Measurements from ENCODE around the gene CPEB3. TPM values are rescaled to one million over a fixed set of nuclear protein-coding genes. Genes with fewer than 3 reads are reported as not detected.

The CPEB3 gene
- total RNA-seq, 1 experiment from 2014 or later, result 1.1 TPM

- DNase-seq (ENCODE audit: low spot score), result no peak
- H3K36me3 ChIP-seq (ENCODE audit: insufficient read depth, low read length, poor library complexity, severe bottlenecking), result no peaks in the 10 kb centered on the region
- BruUV-seq (replicated peaks), result no TSS peak
- no peaks in the 10 kb centered on the region for H3K9me3 ChIP-seq (ENCODE audit: low read depth, low read length, poor library complexity, severe bottlenecking)
- ChIA-PET CTCF (no interaction called here), POLR2A (ENCODE audit: low non-redundant PET) (no interaction called here)
- no peak for TF ChIP-seq CTCF (conservative IDR thresholded peaks at IDR 0.05; ENCODE audit: low read depth, low read length)
- no peak for TF ChIP-seq EZH2 (IDR thresholded peaks at IDR 0.05; ENCODE audit: borderline replicate concordance, low read depth, low read length, poor library complexity, severe bottlenecking)
- no peak overlapping the region for H3K27ac ChIP-seq (ENCODE audit: low read depth, low read length, poor library complexity, severe bottlenecking)
- H3K27me3 ChIP-seq (replicated peaks; ENCODE audit: insufficient read depth, low read depth, low read length, poor library complexity), result no peaks in the 10 kb centered on the region
- H3K4me1 ChIP-seq (ENCODE audit: insufficient read depth, low read length, poor library complexity, severe bottlenecking), result no peaks in the 10 kb centered on the region
- H3K4me3 ChIP-seq (ENCODE audit: low read depth, low read length, poor library complexity, severe bottlenecking), result no peak overlapping the region
- intact Hi-C loops (cut with micrococcal nuclease; ENCODE audit: unreplicated experiment), result no loop called here
These were observed 140.1 kb downstream of the CPEB3 start for GRCh38 chr10:92150823-92151222.

GRCh38 chr10:92149261-92149660 is 141.6 kb downstream of the CPEB3 start:
- no peaks in the 10 kb centered on the region for H3K4me1 ChIP-seq (ENCODE audit: insufficient read depth, low read length, poor library complexity, severe bottlenecking)
- no peak overlapping the region for H3K4me3 ChIP-seq (ENCODE audit: low read depth, low read length, poor library complexity, severe bottlenecking)
- TF ChIP-seq EZH2 (IDR thresholded peaks at IDR 0.05; ENCODE audit: borderline replicate concordance, low read depth, low read length, poor library complexity, severe bottlenecking) (no peak), CTCF (conservative IDR thresholded peaks at IDR 0.05; ENCODE audit: low read depth, low read length) (no peak)
- intact Hi-C loops (cut with micrococcal nuclease; ENCODE audit: unreplicated experiment), result no loop called here
- DNase-seq (ENCODE audit: low spot score), result no peak
- H3K27me3 ChIP-seq (replicated peaks; ENCODE audit: insufficient read depth, low read depth, low read length, poor library complexity), result no peaks in the 10 kb centered on the region
- CTCF ChIA-PET, result no interaction called here
- no peaks in the 10 kb centered on the region for H3K9me3 ChIP-seq (ENCODE audit: low read depth, low read length, poor library complexity, severe bottlenecking)
- H3K27ac ChIP-seq (ENCODE audit: low read depth, low read length, poor library complexity, severe bottlenecking), result no peak overlapping the region
- H3K36me3 ChIP-seq (ENCODE audit: insufficient read depth, low read length, poor library complexity, severe bottlenecking), result no peaks in the 10 kb centered on the region
- POLR2A ChIA-PET (ENCODE audit: low non-redundant PET), result no interaction called here
- no TSS peak for BruUV-seq (replicated peaks)

- Histone ChIP-seq H3K27ac (ENCODE audit: low read depth, low read length, poor library complexity, severe bottlenecking) (no peak overlapping the region), H3K4me1 (ENCODE audit: insufficient read depth, low read length, poor library complexity, severe bottlenecking) (no peaks in the 10 kb centered on the region), H3K36me3 (ENCODE audit: insufficient read depth, low read length, poor library complexity, severe bottlenecking) (no peaks in the 10 kb centered on the region), H3K9me3 (ENCODE audit: low read depth, low read length, poor library complexity, severe bottlenecking) (no peaks in the 10 kb centered on the region), H3K4me3 (ENCODE audit: low read depth, low read length, poor library complexity, severe bottlenecking) (no peak overlapping the region), H3K27me3 (replicated peaks; ENCODE audit: insufficient read depth, low read depth, low read length, poor library complexity) (no peaks in the 10 kb centered on the region)
- no TSS peak for BruUV-seq (replicated peaks)
- CTCF ChIA-PET, result no interaction called here
- no peak for DNase-seq (ENCODE audit: low spot score)
- intact Hi-C loops (cut with micrococcal nuclease; ENCODE audit: unreplicated experiment), result no loop called here
- POLR2A ChIA-PET (ENCODE audit: low non-redundant PET), result no interaction called here
- TF ChIP-seq CTCF (conservative IDR thresholded peaks at IDR 0.05; ENCODE audit: low read depth, low read length), result no peak
- no peak for TF ChIP-seq EZH2 (IDR thresholded peaks at IDR 0.05; ENCODE audit: borderline replicate concordance, low read depth, low read length, poor library complexity, severe bottlenecking)
These were observed 144.1 kb downstream of the CPEB3 start for GRCh38 chr10:92146781-92147180.
